ENCODE measurements around the gene KLHL29.

DNA sequence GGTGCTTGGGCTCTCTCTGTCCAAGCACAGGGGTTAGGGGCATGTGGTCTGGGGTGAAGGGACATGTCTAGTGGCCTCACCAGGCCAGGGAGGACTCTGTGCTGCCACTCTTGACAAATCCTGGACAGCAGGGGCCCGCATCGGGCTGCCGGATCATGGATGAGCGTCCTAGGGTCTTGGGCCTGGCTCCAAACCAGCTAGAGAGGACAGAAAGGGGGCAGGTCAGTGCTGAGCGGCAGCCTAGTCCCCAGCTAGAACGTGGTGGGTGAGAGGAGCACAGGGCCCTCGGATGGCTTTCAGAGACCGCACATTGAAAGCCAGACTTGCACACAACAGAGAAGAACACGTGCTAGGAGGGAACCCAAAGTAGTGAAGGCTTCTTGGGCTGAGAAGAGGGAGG is 300.7 kb downstream of the KLHL29 start:
- TF ChIP-seq, protein P1, sequence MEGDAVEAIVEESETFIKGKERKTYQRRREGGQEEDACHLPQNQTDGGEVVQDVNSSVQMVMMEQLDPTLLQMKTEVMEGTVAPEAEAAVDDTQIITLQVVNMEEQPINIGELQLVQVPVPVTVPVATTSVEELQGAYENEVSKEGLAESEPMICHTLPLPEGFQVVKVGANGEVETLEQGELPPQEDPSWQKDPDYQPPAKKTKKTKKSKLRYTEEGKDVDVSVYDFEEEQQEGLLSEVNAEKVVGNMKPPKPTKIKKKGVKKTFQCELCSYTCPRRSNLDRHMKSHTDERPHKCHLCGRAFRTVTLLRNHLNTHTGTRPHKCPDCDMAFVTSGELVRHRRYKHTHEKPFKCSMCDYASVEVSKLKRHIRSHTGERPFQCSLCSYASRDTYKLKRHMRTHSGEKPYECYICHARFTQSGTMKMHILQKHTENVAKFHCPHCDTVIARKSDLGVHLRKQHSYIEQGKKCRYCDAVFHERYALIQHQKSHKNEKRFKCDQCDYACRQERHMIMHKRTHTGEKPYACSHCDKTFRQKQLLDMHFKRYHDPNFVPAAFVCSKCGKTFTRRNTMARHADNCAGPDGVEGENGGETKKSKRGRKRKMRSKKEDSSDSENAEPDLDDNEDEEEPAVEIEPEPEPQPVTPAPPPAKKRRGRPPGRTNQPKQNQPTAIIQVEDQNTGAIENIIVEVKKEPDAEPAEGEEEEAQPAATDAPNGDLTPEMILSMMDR (IDR thresholded peaks at IDR 0.05): no peak
- TF ChIP-seq POLR2A (IDR thresholded peaks at IDR 0.05) (no peak), EP300 (IDR thresholded peaks at IDR 0.05) (no peak)

Data from tibial nerve (tissue), 4 donors.